Caco-2 (cell line): ENCODE results near the gene DNAH7. TPM values are rescaled to one million over a fixed set of nuclear protein-coding genes. Genes with fewer than 3 reads are reported as not detected.
"Not testable (repeated sequence)": the region's sequence is repeated elsewhere in the genome, so short reads cannot be mapped to it uniquely, and the experiment has no call there.

Experiments used
- BruUV-seq: library from RNA; stranded (reverse); fragments of 400-500 nt; replicated peaks from 2 replicates; lab custom pipeline; 2021; lab: Mats Ljungman, UMichigan
- CTCF ChIA-PET: fragments of 300-600 bp; sonication (Branson Sonifier 250); formaldehyde crosslinking; loops from one replicate; lab custom pipeline; 2022; ENCODE audit warnings: antibody characterized with exemption; lab: Charles Lee
- POLR2A ChIA-PET: fragments of 300-600 bp; sonication (Branson Sonifier 250); formaldehyde crosslinking; loops from one replicate; lab custom pipeline; 2022; ENCODE audit warnings: antibody characterized with exemption; lab: Charles Lee
- DNase-seq, 2 experiments: peaks; one replicate each; pipeline versions ENCODE4 v3.0.0 to v3.0.0-alpha.2; 2020 to 2022
- H3K27me3 ChIP-seq: replicated peaks from 2 replicates; pipeline ENCODE4 v1.6.0; 2011; ENCODE audit warnings: low read length; ENCODE audit not compliant: control insufficient read depth, insufficient read depth
- H3K36me3 ChIP-seq: 2 replicates; pipeline ENCODE4 v1.5.1; 2011; ENCODE audit warnings: low read length; ENCODE audit not compliant: control insufficient read depth, insufficient read depth
- H3K4me1 ChIP-seq: fragments of 250-450 bp; sonication (Bioruptor Pico); 2 replicates; pipeline ENCODE4 v1.5.1; 2020; ENCODE audit warnings: mild to moderate bottlenecking
- H3K4me3 ChIP-seq: 2 replicates; pipeline ENCODE4 v1.5.1; 2011; ENCODE audit warnings: low read depth, mild to moderate bottlenecking, control low read depth, low read length
- H3K9me3 ChIP-seq: fragments of 250-450 bp; sonication (Bioruptor Pico); 2 replicates; pipeline ENCODE4 v1.5.1; 2020; ENCODE audit warnings: mild to moderate bottlenecking, moderate library complexity
- H3K27ac Mint-ChIP-seq: one replicate; pipeline ENCODE4 v1.8.0; 2022; ENCODE audit warnings: mixed read lengths; ENCODE audit not compliant: unreplicated experiment
- H3K27me3 Mint-ChIP-seq: one replicate; pipeline ENCODE4 v1.8.0; 2022; ENCODE audit warnings: mixed read lengths; ENCODE audit not compliant: insufficient read depth, unreplicated experiment
- H3K36me3 Mint-ChIP-seq: one replicate; pipeline ENCODE4 v1.8.0; 2022; ENCODE audit warnings: mild to moderate bottlenecking, mixed read lengths; ENCODE audit not compliant: insufficient read depth, unreplicated experiment
- H3K4me1 Mint-ChIP-seq: one replicate; pipeline ENCODE4 v1.8.0; 2022; ENCODE audit warnings: low read depth, mixed read lengths; ENCODE audit not compliant: unreplicated experiment
- H3K4me3 Mint-ChIP-seq: one replicate; pipeline ENCODE4 v1.8.0; 2022; ENCODE audit warnings: mild to moderate bottlenecking, moderate library complexity, mixed read lengths; ENCODE audit not compliant: unreplicated experiment
- H3K9me3 Mint-ChIP-seq: one replicate; pipeline ENCODE4 v1.8.0; 2022; ENCODE audit warnings: mixed read lengths; ENCODE audit not compliant: unreplicated experiment
- CTCF ChIP-seq, 2 experiments: fragments of 200-600 bp in 1 of 2; IDR thresholded peaks; 1 replicate in 1 of 2; 2 replicates in 1 of 2; pipeline versions ENCODE4 v1.5.1 to v1.8.0; 2011 to 2022; ENCODE audit warnings: antibody characterized with exemption in 1 of 2, control low read depth in 1 of 2, inconsistent platforms in 1 of 2, low read depth in 1 of 2, low read length in 1 of 2, mild to moderate bottlenecking in 1 of 2, moderate library complexity in 1 of 2; ENCODE audit not compliant: insufficient read depth in 1 of 2, severe bottlenecking in 1 of 2, unreplicated experiment in 1 of 2
- intact Hi-C: fragments of 100-400 bp; cut with micrococcal nuclease; formaldehyde crosslinking; loops from one replicate; pipeline ENCODE4 v1.10.0; 2022; ENCODE audit not compliant: unreplicated experiment
- total RNA-seq: library from RNA; stranded (reverse); gene quantifications from 2 replicates; pipeline ENCODE4 v1.2.3, GENCODE V29; 2022

Gene DNAH7
- total RNA-seq, 1 experiment from 2014 or later: 0.16 TPM

DNA sequence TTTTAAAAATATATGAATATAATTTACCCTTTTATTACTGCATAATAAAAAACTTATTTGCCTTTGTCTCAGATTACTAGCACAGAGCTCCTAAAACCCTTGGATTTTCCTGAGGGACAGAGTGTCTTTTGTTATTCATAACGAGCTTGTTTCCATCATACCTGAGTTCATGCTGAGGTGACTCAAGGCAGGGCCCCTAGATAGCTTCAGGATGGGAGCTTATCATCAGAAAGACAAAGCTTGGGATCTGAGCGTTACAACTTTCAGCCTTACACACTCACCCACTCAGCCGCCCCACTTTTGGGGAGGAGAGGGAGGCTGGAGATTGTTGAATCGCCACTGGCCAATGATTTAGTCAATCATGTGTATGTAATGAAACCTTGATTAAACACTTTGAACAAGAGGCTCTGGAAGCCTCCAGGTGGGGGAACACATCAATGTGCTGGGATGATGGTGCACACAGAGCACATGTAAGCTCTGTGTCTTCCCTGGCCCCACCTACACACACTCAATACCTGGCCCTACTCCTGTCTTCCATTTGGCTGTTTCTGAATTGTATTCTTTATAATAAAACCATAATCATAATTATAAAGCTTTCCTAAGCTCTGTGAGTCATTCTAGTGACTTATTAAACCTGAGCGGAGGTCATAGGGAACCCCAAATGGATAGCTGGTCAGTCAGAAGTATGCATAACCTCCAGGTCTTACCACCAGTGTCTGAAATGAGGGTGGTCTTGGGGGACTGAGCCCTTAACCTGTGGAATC lies 28.5 kb upstream of the DNAH7 start:
- no peak for DNase-seq
- Mint-ChIP-seq H3K4me3 (no peak overlapping the region), H3K27ac (no peak overlapping the region), H3K4me1 (no peaks in the 10 kb centered on the region), H3K9me3 (no peaks in the 10 kb centered on the region), H3K36me3 (no peaks in the 10 kb centered on the region), H3K27me3 (no peaks in the 10 kb centered on the region)
- ChIA-PET CTCF (no interaction called here), POLR2A (no interaction called here)
- no TSS peak for BruUV-seq
- Histone ChIP-seq H3K4me1 (no peaks in the 10 kb centered on the region), H3K36me3 (no peaks in the 10 kb centered on the region), H3K27me3 (no peaks in the 10 kb centered on the region), H3K4me3 (no peak overlapping the region), H3K9me3 (no peaks in the 10 kb centered on the region)
- TF ChIP-seq CTCF (IDR thresholded peaks at IDR 0.05; ENCODE audit: insufficient read depth in 1 of 2, low read depth in 1 of 2, low read length in 1 of 2, severe bottlenecking in 1 of 2, unreplicated experiment in 1 of 2): no peak
- intact Hi-C loops: no loop called here

DNA sequence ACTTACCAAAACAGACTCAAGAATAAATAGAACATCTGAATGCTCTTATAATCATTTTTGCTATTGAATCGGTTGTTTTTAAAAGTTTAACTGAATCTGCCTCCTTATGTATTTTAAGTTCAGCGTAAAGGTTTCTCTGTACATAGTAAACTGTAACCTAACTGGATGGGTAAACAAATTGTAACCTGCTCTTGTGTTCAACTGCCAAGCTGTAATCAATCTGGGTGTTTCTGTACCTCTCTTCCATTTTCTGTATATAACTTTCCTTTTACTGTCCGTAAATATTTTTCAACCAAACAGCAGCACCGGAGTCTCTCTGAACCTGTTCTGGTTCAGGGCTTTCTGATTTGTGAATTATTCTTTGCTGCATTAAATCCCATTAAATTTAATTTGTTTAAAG lies 27.6 kb upstream of the DNAH7 start:
- intact Hi-C loops: no loop called here
- Mint-ChIP-seq H3K27me3 (no peaks in the 10 kb centered on the region), H3K36me3 (no peaks in the 10 kb centered on the region), H3K4me3 (no peak overlapping the region), H3K4me1 (no peaks in the 10 kb centered on the region), H3K27ac (no peak overlapping the region), H3K9me3 (no peaks in the 10 kb centered on the region)
- Histone ChIP-seq H3K4me1 (no peaks in the 10 kb centered on the region), H3K36me3 (no peaks in the 10 kb centered on the region), H3K27me3 (no peaks in the 10 kb centered on the region), H3K9me3 (no peaks in the 10 kb centered on the region), H3K4me3 (no peak overlapping the region)
- no peak for DNase-seq
- ChIA-PET POLR2A (no interaction called here), CTCF (no interaction called here)
- BruUV-seq: no TSS peak
- no peak for TF ChIP-seq CTCF (IDR thresholded peaks at IDR 0.05; ENCODE audit: insufficient read depth in 1 of 2, low read depth in 1 of 2, low read length in 1 of 2, severe bottlenecking in 1 of 2, unreplicated experiment in 1 of 2)

GRCh38 chr2:196089448-196089847 lies 20.8 kb upstream of the DNAH7 start:
- H3K27me3 Mint-ChIP-seq, H3K4me3 ChIP-seq, DNase-seq, H3K27me3 ChIP-seq, H3K4me3 Mint-ChIP-seq, CTCF ChIA-PET, BruUV-seq, intact Hi-C loops, H3K36me3 ChIP-seq, POLR2A ChIA-PET, H3K4me1 ChIP-seq, H3K4me1 Mint-ChIP-seq, H3K27ac Mint-ChIP-seq, H3K36me3 Mint-ChIP-seq, H3K9me3 ChIP-seq: not testable (repeated sequence)
- H3K9me3 Mint-ChIP-seq: peaks cover 25% of the 10 kb centered on the region
